ENCODE data around the gene PIF1. TPM values are rescaled to one million over a fixed set of nuclear protein-coding genes. Genes with fewer than 3 reads are reported as not detected.

PIF1 gene
- total RNA-seq, 2 donors from 2014 or later, result 1.1 to 9.0 TPM

DNA sequence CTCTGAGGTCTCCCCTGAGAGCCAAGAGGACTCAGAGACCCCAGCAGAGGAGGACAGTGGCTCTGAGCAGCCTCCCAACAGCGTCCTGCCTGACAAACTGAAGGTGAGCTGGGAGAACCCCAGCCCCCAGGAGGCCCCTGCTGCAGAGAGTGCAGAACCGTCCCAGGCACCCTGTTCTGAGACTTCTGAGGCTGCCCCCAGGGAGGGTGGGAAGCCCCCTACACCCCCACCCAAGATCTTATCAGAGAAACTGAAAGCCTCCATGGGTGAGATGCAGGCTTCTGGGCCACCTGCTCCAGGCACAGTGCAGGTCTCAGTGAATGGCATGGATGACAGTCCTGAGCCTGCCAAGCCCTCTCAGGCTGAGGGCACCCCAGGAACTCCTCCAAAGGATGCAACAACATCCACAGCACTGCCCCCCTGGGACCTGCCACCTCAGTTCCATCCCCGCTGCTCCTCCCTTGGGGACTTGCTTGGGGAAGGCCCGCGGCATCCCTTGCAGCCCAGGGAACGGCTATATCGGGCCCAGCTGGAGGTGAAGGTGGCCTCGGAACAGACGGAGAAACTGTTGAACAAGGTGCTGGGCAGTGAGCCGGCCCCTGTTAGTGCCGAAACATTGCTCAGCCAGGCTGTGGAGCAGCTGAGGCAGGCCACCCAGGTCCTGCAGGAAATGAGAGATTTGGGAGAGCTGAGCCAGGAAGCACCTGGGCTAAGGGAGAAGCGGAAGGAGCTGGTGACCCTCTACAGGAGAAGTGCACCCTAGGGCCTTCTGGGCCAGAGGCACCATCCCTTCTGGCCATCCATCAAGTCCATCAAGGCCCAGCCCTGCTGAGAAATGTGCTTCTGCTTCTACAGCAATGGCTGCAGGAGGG lies 39.9 kb upstream of the PIF1 start:
- DNase-seq (ENCODE audit: low spot score), result no peak
- Histone ChIP-seq H3K36me3 (peaks cover 33% of the 10 kb centered on the region), H3K27me3 (replicated peaks; ENCODE audit: insufficient read depth) (no peaks in the 10 kb centered on the region), H3K27ac (peak overlapping the region in 1 of 2 donors; percentile 11), H3K9me3 (no peaks in the 10 kb centered on the region), H3K4me1 (ENCODE audit: control insufficient read depth in 1 of 2, low read depth in 2 of 2) (no peaks in the 10 kb centered on the region), H3K4me3 (no peak overlapping the region)
- TF ChIP-seq CTCF (IDR thresholded peaks at IDR 0.05), result no peak
- no peak for ATAC-seq (ENCODE audit: insufficient number of reproducible peaks, low FRiP score, low read depth)

- Histone ChIP-seq H3K9me3 (no peaks in the 10 kb centered on the region), H3K36me3 (peaks cover 43% of the 10 kb centered on the region), H3K27ac (no peak overlapping the region), H3K4me3 (no peak overlapping the region), H3K4me1 (ENCODE audit: control insufficient read depth in 1 of 2, low read depth in 2 of 2) (no peaks in the 10 kb centered on the region), H3K27me3 (replicated peaks; ENCODE audit: insufficient read depth) (no peaks in the 10 kb centered on the region)
- DNase-seq (ENCODE audit: low spot score) (no peak), ATAC-seq (ENCODE audit: insufficient number of reproducible peaks, low FRiP score, low read depth) (no peak)
- no peak for TF ChIP-seq CTCF (IDR thresholded peaks at IDR 0.05)
These were observed 38.6 kb upstream of the PIF1 start for GRCh38 chr15:64864068-64864467.

GRCh38 chr15:64862408-64862807 lies 37.0 kb upstream of the PIF1 start:
- no peak overlapping the region for H3K4me3 ChIP-seq
- H3K27ac ChIP-seq, result no peak overlapping the region
- H3K27me3 ChIP-seq (replicated peaks; ENCODE audit: insufficient read depth), result no peaks in the 10 kb centered on the region
- peaks cover 43% of the 10 kb centered on the region for H3K36me3 ChIP-seq
- peaks cover 9 to 11% of the 10 kb centered on the region in 2 donors for H3K4me1 ChIP-seq (ENCODE audit: control insufficient read depth in 1 of 2, low read depth in 2 of 2)
- no peak for ATAC-seq (ENCODE audit: insufficient number of reproducible peaks, low FRiP score, low read depth)
- no peak for TF ChIP-seq CTCF (IDR thresholded peaks at IDR 0.05)
- no peaks in the 10 kb centered on the region for H3K9me3 ChIP-seq
- no peak for DNase-seq (ENCODE audit: low spot score)

- TF ChIP-seq CTCF (IDR thresholded peaks at IDR 0.05), result no peak
- Histone ChIP-seq H3K36me3 (peaks cover 43% of the 10 kb centered on the region), H3K4me3 (no peak overlapping the region), H3K27ac (no peak overlapping the region), H3K27me3 (replicated peaks; ENCODE audit: insufficient read depth) (no peaks in the 10 kb centered on the region), H3K4me1 (ENCODE audit: control insufficient read depth in 1 of 2, low read depth in 2 of 2) (peaks cover 14 to 16% of the 10 kb centered on the region in 2 donors), H3K9me3 (no peaks in the 10 kb centered on the region)
- ATAC-seq (ENCODE audit: insufficient number of reproducible peaks, low FRiP score, low read depth), result no peak
- DNase-seq (ENCODE audit: low spot score), result no peak
These were observed 36.5 kb upstream of the PIF1 start for GRCh38 chr15:64861960-64862359.

DNA sequence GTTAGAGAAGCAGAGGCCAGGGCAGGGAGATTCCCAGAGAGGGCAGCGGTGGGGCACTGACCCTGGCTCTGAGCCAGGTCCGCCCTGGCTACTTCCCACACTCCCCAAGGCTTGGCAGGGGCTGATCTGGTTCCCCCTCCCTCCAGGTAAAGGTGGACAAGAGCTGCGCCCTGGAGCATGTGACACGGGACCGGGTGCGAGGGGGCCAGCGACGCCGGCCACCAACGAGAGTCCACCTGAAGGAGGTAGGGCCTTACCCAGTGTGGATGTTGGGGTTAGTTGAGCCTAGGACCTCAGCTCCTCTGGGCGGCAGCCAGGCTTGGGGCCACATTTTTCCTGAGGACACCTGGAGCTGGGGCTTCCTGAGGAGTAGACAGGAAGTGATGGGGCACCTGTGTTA lies 35.9 kb upstream of the PIF1 start:
- Histone ChIP-seq H3K9me3 (no peaks in the 10 kb centered on the region), H3K36me3 (peaks cover 43% of the 10 kb centered on the region), H3K27me3 (replicated peaks; ENCODE audit: insufficient read depth) (no peaks in the 10 kb centered on the region), H3K27ac (no peak overlapping the region), H3K4me1 (ENCODE audit: control insufficient read depth in 1 of 2, low read depth in 2 of 2) (peaks cover 20 to 22% of the 10 kb centered on the region in 2 donors), H3K4me3 (no peak overlapping the region)
- TF ChIP-seq CTCF (IDR thresholded peaks at IDR 0.05), result no peak
- ATAC-seq (ENCODE audit: insufficient number of reproducible peaks, low FRiP score, low read depth) (no peak), DNase-seq (ENCODE audit: low spot score) (no peak)
